OCI-LY1 (cell line): ENCODE results near the gene TYRO3.

Experiments
- H2AFZ ChIP-seq: fragments of 200-600 bp; sonication (generic), shearing (Covaris generic); 2 replicates; pipeline ENCODE4 v1.6.0; 2014; ENCODE audit warnings: antibody characterized with exemption, mild to moderate bottlenecking, low read length
- H3F3A ChIP-seq: fragments of 200-600 bp; sonication (generic), shearing (Covaris generic); 2 replicates; pipeline ENCODE4 v1.6.0; 2014; ENCODE audit warnings: mild to moderate bottlenecking, antibody characterized with exemption, low read length, moderate library complexity; ENCODE audit not compliant: insufficient read depth
- H3K27ac ChIP-seq: fragments of 200-600 bp; sonication (generic); 2 replicates; pipeline ENCODE4 v1.5.1; 2014; ENCODE audit warnings: low read length, mixed run types, mild to moderate bottlenecking, low read depth; ENCODE audit not compliant: poor library complexity, severe bottlenecking
- H3K27me3 ChIP-seq: fragments of 200-600 bp; sonication (generic); 2 replicates; pipeline ENCODE4 v1.6.0; 2014; ENCODE audit warnings: antibody characterized with exemption, mild to moderate bottlenecking, low read length, moderate library complexity; ENCODE audit not compliant: insufficient read depth
- H3K36me3 ChIP-seq: fragments of 200-600 bp; sonication (generic); 2 replicates; pipeline ENCODE4 v1.6.1; 2014; ENCODE audit warnings: mild to moderate bottlenecking, antibody characterized with exemption, low read length, moderate library complexity, mixed read lengths; ENCODE audit not compliant: insufficient read depth
- H3K4me1 ChIP-seq: fragments of 200-600 bp; sonication (generic); 2 replicates; pipeline ENCODE4 v1.5.1; 2014; ENCODE audit warnings: mild to moderate bottlenecking, low read length, moderate library complexity; ENCODE audit not compliant: insufficient read depth, severe bottlenecking
- H3K4me2 ChIP-seq: fragments of 200-600 bp; sonication (generic), shearing (Covaris generic); 2 replicates; pipeline ENCODE4 v1.6.1; 2014; ENCODE audit warnings: low read length
- H3K4me3 ChIP-seq: fragments of 200-600 bp; sonication (generic); 2 replicates; pipeline ENCODE4 v1.5.1; 2014; ENCODE audit warnings: low read length, low read depth, mild to moderate bottlenecking, mixed read lengths; ENCODE audit not compliant: poor library complexity, severe bottlenecking
- H3K79me2 ChIP-seq: fragments of 200-600 bp; shearing (Covaris generic); 2 replicates; pipeline ENCODE4 v1.6.1; 2016; ENCODE audit warnings: mixed run types, low read length, mixed read lengths; ENCODE audit not compliant: insufficient read depth
- H3K9ac ChIP-seq: fragments of 200-600 bp; sonication (generic), shearing (Covaris generic); 2 replicates; pipeline ENCODE4 v1.6.1; 2014; ENCODE audit warnings: mild to moderate bottlenecking, low read length, mixed read lengths
- H3K9me2 ChIP-seq: fragments of 200-600 bp; sonication (generic), shearing (Covaris generic); 2 replicates; pipeline ENCODE4 v1.6.1; 2014; ENCODE audit warnings: low read depth, mild to moderate bottlenecking, low read length, mixed read lengths
- H3K9me3 ChIP-seq: fragments of 200-600 bp; shearing (Covaris generic); 2 replicates; pipeline ENCODE4 v1.6.1; 2014; ENCODE audit warnings: low read length, mixed read lengths
- H4K20me1 ChIP-seq: fragments of 200-600 bp; sonication (generic), shearing (Covaris generic); 2 replicates; pipeline ENCODE4 v1.6.0; 2016; ENCODE audit warnings: mild to moderate bottlenecking, low read length; ENCODE audit not compliant: insufficient read depth
- EZH2 ChIP-seq: fragments of 200-600 bp; sonication (generic), shearing (Covaris generic); IDR thresholded peaks from 2 replicates; pipeline ENCODE4 v1.8.0; 2017; ENCODE audit warnings: borderline replicate concordance, mixed run types, mild to moderate bottlenecking, antibody characterized with exemption, low read length, moderate library complexity, mixed read lengths
- TF ChIP-seq, protein P1 (sequence below): fragments of 200-600 bp; sonication (generic), shearing (Covaris generic); IDR thresholded peaks from 2 replicates; pipeline ENCODE4 v1.5.1; 2017; ENCODE audit warnings: mild to moderate bottlenecking, antibody characterized with exemption, low read length, moderate library complexity, mixed read lengths

The TYRO3 gene

DNA sequence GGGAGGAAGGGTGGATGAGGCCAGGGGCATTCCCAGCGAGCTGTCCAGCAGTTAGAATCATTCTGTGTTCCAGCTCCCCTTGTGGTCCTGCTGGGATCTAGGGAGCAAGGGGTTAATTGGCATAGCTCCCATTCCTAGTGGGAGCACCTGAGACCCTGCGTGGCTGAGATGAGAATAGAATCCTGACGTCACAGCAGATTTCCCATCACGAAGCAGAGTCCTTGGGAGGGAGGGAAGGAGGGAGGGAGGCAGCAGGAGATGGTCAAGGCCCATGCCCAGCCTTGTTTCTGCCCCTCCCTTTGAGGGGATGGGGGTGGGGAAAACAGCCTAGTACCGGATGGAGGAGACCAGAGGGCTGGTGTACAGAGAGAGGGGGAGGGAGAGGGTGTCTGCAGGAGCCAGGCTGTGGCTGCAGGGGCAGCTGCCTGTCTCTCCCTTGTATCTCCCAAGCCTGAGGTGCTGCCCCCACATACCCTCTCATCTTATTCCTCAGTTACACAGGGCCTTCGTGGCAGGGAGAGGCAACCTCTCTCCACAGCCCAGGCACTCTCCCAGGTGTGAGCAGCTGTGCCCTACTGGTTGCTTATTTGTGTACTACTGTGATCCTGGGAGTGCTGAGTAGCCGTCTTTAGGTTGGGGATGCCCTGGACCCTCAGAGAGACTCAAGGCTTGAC, 5.4 kb downstream of the TYRO3 start:
- H3F3A ChIP-seq = no peaks in the 10 kb centered on the region
- TF ChIP-seq, protein P1, sequence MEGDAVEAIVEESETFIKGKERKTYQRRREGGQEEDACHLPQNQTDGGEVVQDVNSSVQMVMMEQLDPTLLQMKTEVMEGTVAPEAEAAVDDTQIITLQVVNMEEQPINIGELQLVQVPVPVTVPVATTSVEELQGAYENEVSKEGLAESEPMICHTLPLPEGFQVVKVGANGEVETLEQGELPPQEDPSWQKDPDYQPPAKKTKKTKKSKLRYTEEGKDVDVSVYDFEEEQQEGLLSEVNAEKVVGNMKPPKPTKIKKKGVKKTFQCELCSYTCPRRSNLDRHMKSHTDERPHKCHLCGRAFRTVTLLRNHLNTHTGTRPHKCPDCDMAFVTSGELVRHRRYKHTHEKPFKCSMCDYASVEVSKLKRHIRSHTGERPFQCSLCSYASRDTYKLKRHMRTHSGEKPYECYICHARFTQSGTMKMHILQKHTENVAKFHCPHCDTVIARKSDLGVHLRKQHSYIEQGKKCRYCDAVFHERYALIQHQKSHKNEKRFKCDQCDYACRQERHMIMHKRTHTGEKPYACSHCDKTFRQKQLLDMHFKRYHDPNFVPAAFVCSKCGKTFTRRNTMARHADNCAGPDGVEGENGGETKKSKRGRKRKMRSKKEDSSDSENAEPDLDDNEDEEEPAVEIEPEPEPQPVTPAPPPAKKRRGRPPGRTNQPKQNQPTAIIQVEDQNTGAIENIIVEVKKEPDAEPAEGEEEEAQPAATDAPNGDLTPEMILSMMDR = no peak
- TF ChIP-seq EZH2 = no peak
- H3K36me3 ChIP-seq = no peaks in the 10 kb centered on the region
- no peak overlapping the region for H3K9ac ChIP-seq
- no peaks in the 10 kb centered on the region for H3K9me3 ChIP-seq
- no peak overlapping the region for H2AFZ ChIP-seq
- H3K79me2 ChIP-seq = no peaks in the 10 kb centered on the region
- H3K27ac ChIP-seq = no peak overlapping the region
- no peak overlapping the region for H3K4me2 ChIP-seq
- no peak overlapping the region for H3K4me3 ChIP-seq
- peaks cover 3% of the 10 kb centered on the region for H3K4me1 ChIP-seq
- H4K20me1 ChIP-seq = no peaks in the 10 kb centered on the region
- H3K27me3 ChIP-seq = peaks cover 12% of the 10 kb centered on the region; the same call in 1 of the 2 replicates
- H3K9me2 ChIP-seq = no peaks in the 10 kb centered on the region

DNA sequence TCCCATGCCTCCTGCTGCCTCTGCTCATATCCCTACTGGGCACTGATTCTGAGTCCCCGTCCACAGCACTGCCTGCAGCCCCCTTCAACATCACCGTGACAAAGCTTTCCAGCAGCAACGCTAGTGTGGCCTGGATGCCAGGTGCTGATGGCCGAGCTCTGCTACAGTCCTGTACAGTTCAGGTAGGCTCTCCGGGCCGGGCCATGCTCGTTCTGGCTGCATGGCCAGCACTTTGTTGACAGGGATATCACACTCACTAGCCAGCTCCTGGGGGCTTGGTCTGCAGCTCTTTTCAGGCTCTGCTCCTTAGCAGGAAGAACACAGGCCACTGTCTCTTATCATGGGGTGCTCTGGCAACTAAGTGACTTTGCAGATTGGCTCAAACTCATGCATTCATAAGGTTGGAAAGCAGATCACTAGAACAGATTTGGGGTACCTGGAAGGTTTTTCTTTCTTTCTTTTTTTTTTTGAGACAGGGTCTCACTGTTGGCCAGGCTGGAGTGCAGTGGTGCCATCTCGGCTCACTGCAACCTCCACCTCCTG, 6.0 kb downstream of the TYRO3 start:
- Histone ChIP-seq H3K4me2 (no peak overlapping the region), H3K79me2 (no peaks in the 10 kb centered on the region), H4K20me1 (no peaks in the 10 kb centered on the region), H3K4me3 (no peak overlapping the region), H3K27me3 (peaks cover 6% of the 10 kb centered on the region; the same call in 1 of the 2 replicates), H2AFZ (no peak overlapping the region), H3K9me3 (no peaks in the 10 kb centered on the region), H3K27ac (no peak overlapping the region), H3K9ac (no peak overlapping the region), H3K4me1 (no peaks in the 10 kb centered on the region), H3K36me3 (no peaks in the 10 kb centered on the region), H3K9me2 (no peaks in the 10 kb centered on the region), H3F3A (no peaks in the 10 kb centered on the region)
- TF ChIP-seq EZH2 = no peak
- TF ChIP-seq, protein P1 = no peak

DNA sequence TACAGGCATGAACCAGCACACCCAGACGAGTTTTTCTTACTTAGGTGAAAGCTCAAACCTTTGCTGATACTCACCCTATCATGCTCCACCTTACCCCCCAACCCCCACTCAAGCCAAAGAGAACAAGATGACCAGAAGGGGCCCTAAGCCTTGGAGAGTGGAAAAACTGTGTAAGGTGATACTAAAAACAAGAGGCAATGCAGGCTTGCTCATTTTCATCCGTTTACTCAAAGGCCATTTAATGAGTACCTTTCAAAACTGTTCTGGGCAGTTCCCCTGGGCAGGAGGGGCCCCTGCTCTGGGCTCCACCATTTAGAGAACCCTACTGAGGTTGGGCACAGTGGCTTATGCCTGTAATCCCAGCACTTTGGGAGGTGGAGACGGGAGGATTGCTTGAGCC, 6.7 kb downstream of the TYRO3 start:
- H3K4me1 ChIP-seq = no peaks in the 10 kb centered on the region

More for the DNA sequence above, 6.7 kb downstream of the TYRO3 start:
- Histone ChIP-seq H3F3A (no peaks in the 10 kb centered on the region), H3K27ac (no peak overlapping the region), H3K9me3 (no peaks in the 10 kb centered on the region), H3K9me2 (no peaks in the 10 kb centered on the region), H3K4me3 (no peak overlapping the region), H3K79me2 (no peaks in the 10 kb centered on the region), H3K4me2 (no peak overlapping the region), H3K36me3 (no peaks in the 10 kb centered on the region), H2AFZ (no peak overlapping the region), H4K20me1 (no peaks in the 10 kb centered on the region), H3K27me3 (peaks cover 5% of the 10 kb centered on the region; the same call in 1 of the 2 replicates), H3K9ac (no peak overlapping the region)
- TF ChIP-seq, protein P1 = no peak
- no peak for TF ChIP-seq EZH2
